Lower lobe of right lung (tissue), 2 donors: ENCODE results near the gene CBFA2T2. TPM values are rescaled to one million over a fixed set of nuclear protein-coding genes. Genes with fewer than 3 reads are reported as not detected.

Experiments
- ATAC-seq, 2 donors: fragments of 200-7000 bp; cut with Tn5 transposase; one replicate each; pipeline ENCODE4 v1.9.1; 2020 to 2022; ENCODE audit warnings: mild to moderate bottlenecking in 2 of 2, moderate library complexity in 2 of 2
- DNase-seq: peaks from one replicate; pipeline ENCODE4 v3.0.0-alpha.2; 2020
- H3K27ac ChIP-seq: fragments of 200-600 bp; one replicate; pipeline ENCODE4 v1.8.0; 2022
- H3K27me3 ChIP-seq: fragments of 200-600 bp; one replicate; pipeline ENCODE4 v1.8.0; 2022; ENCODE audit warnings: low read depth
- H3K36me3 ChIP-seq: fragments of 200-600 bp; one replicate; pipeline ENCODE4 v1.8.0; 2022; ENCODE audit warnings: mild to moderate bottlenecking
- H3K4me1 ChIP-seq: fragments of 200-600 bp; one replicate; pipeline ENCODE4 v1.8.0; 2022
- H3K4me3 ChIP-seq: fragments of 200-600 bp; one replicate; pipeline ENCODE4 v1.8.0; 2022; ENCODE audit warnings: mild to moderate bottlenecking
- H3K9me3 ChIP-seq: fragments of 200-600 bp; one replicate; pipeline ENCODE4 v1.8.0; 2022
- intact Hi-C: fragments of 100-400 bp; cut with DNase I; formaldehyde crosslinking; loops from one replicate; pipeline ENCODE4 v1.11.0; 2022
- total RNA-seq: library from RNA; stranded (reverse); fragmentation: NEBNext Ultra II Directional; extraction: Animal tissue kit (Norgen Biotek cat#: 25700); gene quantifications from one replicate; pipeline ENCODE4 v1.2.1, GENCODE V29; 2021
- TF ChIP-seq, protein P1 (sequence below): fragments of 200-600 bp; IDR thresholded peaks from one replicate; pipeline ENCODE4 v1.8.0; 2022; ENCODE audit warnings: antibody characterized with exemption, mild to moderate bottlenecking
- donor health status: DM: no; HTN: yes; CAD: no; lungs with severe emphysema.

CBFA2T2 gene
- total RNA-seq, 1 donor from 2014 or later, result 18.2 TPM

- intact Hi-C loops, result no loop called here
- DNase-seq, result no peak
- ATAC-seq, result no peak
- Histone ChIP-seq H3K9me3 (no peaks in the 10 kb centered on the region), H3K4me1 (peaks cover 39% of the 10 kb centered on the region), H3K36me3 (no peaks in the 10 kb centered on the region), H3K4me3 (no peak overlapping the region), H3K27me3 (no peaks in the 10 kb centered on the region), H3K27ac (no peak overlapping the region)
- TF ChIP-seq, protein P1, sequence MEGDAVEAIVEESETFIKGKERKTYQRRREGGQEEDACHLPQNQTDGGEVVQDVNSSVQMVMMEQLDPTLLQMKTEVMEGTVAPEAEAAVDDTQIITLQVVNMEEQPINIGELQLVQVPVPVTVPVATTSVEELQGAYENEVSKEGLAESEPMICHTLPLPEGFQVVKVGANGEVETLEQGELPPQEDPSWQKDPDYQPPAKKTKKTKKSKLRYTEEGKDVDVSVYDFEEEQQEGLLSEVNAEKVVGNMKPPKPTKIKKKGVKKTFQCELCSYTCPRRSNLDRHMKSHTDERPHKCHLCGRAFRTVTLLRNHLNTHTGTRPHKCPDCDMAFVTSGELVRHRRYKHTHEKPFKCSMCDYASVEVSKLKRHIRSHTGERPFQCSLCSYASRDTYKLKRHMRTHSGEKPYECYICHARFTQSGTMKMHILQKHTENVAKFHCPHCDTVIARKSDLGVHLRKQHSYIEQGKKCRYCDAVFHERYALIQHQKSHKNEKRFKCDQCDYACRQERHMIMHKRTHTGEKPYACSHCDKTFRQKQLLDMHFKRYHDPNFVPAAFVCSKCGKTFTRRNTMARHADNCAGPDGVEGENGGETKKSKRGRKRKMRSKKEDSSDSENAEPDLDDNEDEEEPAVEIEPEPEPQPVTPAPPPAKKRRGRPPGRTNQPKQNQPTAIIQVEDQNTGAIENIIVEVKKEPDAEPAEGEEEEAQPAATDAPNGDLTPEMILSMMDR, result no peak
These were observed 198.4 kb downstream of the CBFA2T2 start for GRCh38 chr20:33687993-33688937.

DNA sequence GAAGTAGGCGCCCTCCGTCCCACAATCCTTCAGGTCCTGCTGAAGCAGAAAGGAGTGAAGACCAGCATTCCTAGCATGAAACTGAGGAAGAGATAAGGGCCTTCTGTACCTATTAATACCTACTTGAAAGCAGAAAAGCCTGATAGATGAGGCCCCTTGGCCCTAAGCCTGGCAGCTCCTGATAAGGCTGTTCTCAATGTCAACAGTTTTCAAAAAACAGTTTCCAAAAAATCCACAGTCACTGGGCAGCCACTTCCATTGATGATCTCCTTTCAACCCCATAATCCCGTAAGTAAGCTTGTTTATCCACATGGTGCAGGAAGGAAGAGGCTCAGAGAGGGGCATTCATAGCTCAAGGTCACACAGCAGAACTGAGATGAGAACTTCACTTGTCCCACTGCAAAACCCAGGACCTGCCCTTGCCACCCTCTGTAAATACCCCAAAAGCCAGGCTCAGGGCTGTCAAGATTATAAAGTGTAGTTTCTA lies 199.1 kb downstream of the CBFA2T2 start:
- peak in 1 of 2 donors; percentile 2 for ATAC-seq
- H3K4me3 ChIP-seq, result no peak overlapping the region
- no peak overlapping the region for H3K27ac ChIP-seq
- H3K4me1 ChIP-seq, result peaks cover 35% of the 10 kb centered on the region
- no peak for DNase-seq
- H3K27me3 ChIP-seq, result no peaks in the 10 kb centered on the region
- TF ChIP-seq, protein P1, result no peak
- intact Hi-C loops, result no loop called here
- no peaks in the 10 kb centered on the region for H3K36me3 ChIP-seq
- no peaks in the 10 kb centered on the region for H3K9me3 ChIP-seq

DNA sequence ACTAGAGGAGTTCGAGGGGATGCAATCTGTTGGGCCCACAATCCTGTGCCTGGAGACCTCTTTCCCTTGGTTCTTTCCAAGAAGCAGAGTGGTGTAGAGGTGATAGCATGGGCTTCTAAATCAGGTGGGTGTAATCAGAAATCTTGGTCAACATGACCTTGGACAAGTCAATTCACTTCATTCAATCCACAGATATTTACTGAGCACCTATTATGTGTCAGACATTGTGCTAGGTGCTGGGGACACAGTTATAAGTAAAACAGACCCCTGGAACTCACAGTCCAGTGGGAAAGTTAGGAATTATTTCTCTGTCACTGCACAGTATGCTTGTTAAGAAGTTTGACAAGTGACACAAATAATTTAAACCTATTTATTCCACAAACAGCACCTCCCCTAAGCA lies 199.6 kb downstream of the CBFA2T2 start:
- no peak for ATAC-seq
- Histone ChIP-seq H3K4me1 (peaks cover 32% of the 10 kb centered on the region), H3K36me3 (no peaks in the 10 kb centered on the region), H3K9me3 (no peaks in the 10 kb centered on the region), H3K27me3 (no peaks in the 10 kb centered on the region), H3K27ac (no peak overlapping the region), H3K4me3 (no peak overlapping the region)
- no peak for DNase-seq
- TF ChIP-seq, protein P1, result no peak
- intact Hi-C loops, result no loop called here

- no peak for DNase-seq
- Histone ChIP-seq H3K27ac (peak overlapping the region; percentile 41), H3K36me3 (no peaks in the 10 kb centered on the region), H3K27me3 (no peaks in the 10 kb centered on the region), H3K4me3 (no peak overlapping the region), H3K9me3 (no peaks in the 10 kb centered on the region), H3K4me1 (peaks cover 27% of the 10 kb centered on the region)
- TF ChIP-seq, protein P1, result no peak
- intact Hi-C loops, result no loop called here
- ATAC-seq, result no peak
These were observed 200.1 kb downstream of the CBFA2T2 start for GRCh38 chr20:33689973-33690372.

DNA sequence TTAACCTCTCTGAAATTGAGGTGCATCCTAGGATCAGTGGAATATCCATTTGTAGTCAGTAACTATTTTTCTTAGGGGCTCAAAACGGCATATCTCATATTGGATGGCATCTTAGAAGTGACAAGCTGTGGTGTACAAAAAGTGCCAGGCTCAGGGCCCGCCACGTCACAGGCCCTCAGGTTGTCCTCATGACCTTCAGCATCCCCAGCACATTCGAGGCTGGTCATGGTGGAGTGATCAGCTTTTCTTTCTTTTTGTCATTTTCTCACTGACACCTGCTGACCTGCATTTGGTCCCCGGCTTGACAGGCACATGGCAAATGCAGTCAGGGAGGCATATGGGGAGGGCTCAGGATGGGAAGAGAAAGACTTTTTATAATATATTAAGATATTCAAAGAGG lies 203.4 kb downstream of the CBFA2T2 start:
- H3K36me3 ChIP-seq, result no peaks in the 10 kb centered on the region
- H3K27me3 ChIP-seq, result no peaks in the 10 kb centered on the region
- no peak for ATAC-seq
- TF ChIP-seq, protein P1, result no peak
- no peak for DNase-seq
- peaks cover 5% of the 10 kb centered on the region for H3K4me1 ChIP-seq
- intact Hi-C loops, result no loop called here
- H3K27ac ChIP-seq, result peak overlapping the region; percentile 46
- no peak overlapping the region for H3K4me3 ChIP-seq
- no peaks in the 10 kb centered on the region for H3K9me3 ChIP-seq
